Natural killer cell (primary cell): ENCODE measurements around the gene ALDH16A1. TPM values are rescaled to one million over a fixed set of nuclear protein-coding genes. Genes with fewer than 3 reads are reported as not detected.

ENCODE experiments used
- ATAC-seq, 3 donors: fragments of 150-1000 bp in 2 of 3; fragments of 200-7000 bp in 1 of 3; cut with Tn5 transposase; 1 replicate in 1 of 3; 2 replicates in 2 of 3; pipeline ENCODE4 v1.10.0; 2021; ENCODE audit warnings: mild to moderate bottlenecking in 2 of 3, moderate library complexity in 2 of 3
- DNase-seq, 2 donors: peaks; one replicate each; pipeline versions ENCODE4 v3.0.0 to v3.0.0-alpha.2; 2013 to 2021; ENCODE audit warnings: mixed read lengths in 1 of 2
- H3K27ac ChIP-seq: one replicate; pipeline ENCODE4 v1.5.1; 2013; ENCODE audit warnings: mild to moderate bottlenecking, low read length
- H3K27me3 ChIP-seq: one replicate; pipeline ENCODE4 v1.6.1; 2013; ENCODE audit warnings: low read length; ENCODE audit not compliant: control insufficient read depth, insufficient read depth
- H3K36me3 ChIP-seq: one replicate; pipeline ENCODE4 v1.6.1; 2013; ENCODE audit warnings: low read length; ENCODE audit not compliant: control insufficient read depth, insufficient read depth
- H3K4me1 ChIP-seq: one replicate; pipeline ENCODE4 v1.6.1; 2013; ENCODE audit warnings: low read length; ENCODE audit not compliant: control insufficient read depth, insufficient read depth
- H3K4me3 ChIP-seq: one replicate; pipeline ENCODE4 v1.5.1; 2013; ENCODE audit warnings: low read length
- H3K9me3 ChIP-seq: one replicate; pipeline ENCODE4 v1.6.1; 2013; ENCODE audit warnings: low read length; ENCODE audit not compliant: control insufficient read depth, insufficient read depth
- H3K27ac Mint-ChIP-seq, 2 donors: one replicate each; pipeline ENCODE4 v1.8.0; 2022; ENCODE audit warnings: mild to moderate bottlenecking in 2 of 2, mixed read lengths in 2 of 2, moderate library complexity in 1 of 2
- H3K27me3 Mint-ChIP-seq, 2 donors: one replicate each; pipeline ENCODE4 v1.8.0; 2022; ENCODE audit warnings: low read depth in 2 of 2, mixed read lengths in 2 of 2
- H3K36me3 Mint-ChIP-seq: one replicate; pipeline ENCODE4 v1.8.0; 2022; ENCODE audit warnings: mixed read lengths
- H3K4me1 Mint-ChIP-seq, 2 donors: one replicate each; pipeline ENCODE4 v1.8.0; 2022; ENCODE audit warnings: mixed read lengths in 2 of 2
- H3K4me3 Mint-ChIP-seq: one replicate; pipeline ENCODE4 v1.8.0; 2022; ENCODE audit warnings: mild to moderate bottlenecking, moderate library complexity, mixed read lengths
- H3K9me3 Mint-ChIP-seq, 2 donors: one replicate each; pipeline ENCODE4 v1.8.0; 2022; ENCODE audit warnings: mixed read lengths in 2 of 2
- CTCF ChIP-seq: fragments of 200-600 bp; IDR thresholded peaks from one replicate; pipeline ENCODE4 v1.8.0; 2022; ENCODE audit warnings: antibody characterized with exemption
- WGBS: methylation state at CpG from one replicate; pipeline ENCODE4 v1.1.7; 2013; ENCODE audit warnings: missing lambda C conversion rate; ENCODE audit not compliant: insufficient coverage; 5-methylcytosine and 5-hydroxymethylcytosine counted together
- intact Hi-C: fragments of 100-400 bp; cut with micrococcal nuclease; formaldehyde crosslinking; loops from one replicate; pipeline ENCODE4 v1.14.2; 2022
- total RNA-seq, 4 donors: library from RNA; stranded (reverse); fragments of 120-200 nt in 1 of 4; gene quantifications; one replicate each; pipeline versions ENCODE4 v1.2.3 to v1.2.4, GENCODE V29; 2013 to 2022

ALDH16A1 gene
- total RNA-seq, 3 donors from 2014 or later (not counting 1 experiment from before 2014, with no cell fraction given): 39.9 to 43.2 (median 41.4) TPM

- peak in 1 of 2 donors; percentile 57 for DNase-seq
- peaks cover 37 to 52% of the 10 kb centered on the region in 2 donors for H3K4me1 Mint-ChIP-seq
- no peak for ATAC-seq
Measured at GRCh38 chr19:49430678-49431329, 22.2 kb upstream of the ALDH16A1 start.

GRCh38 chr19:49431330-49431749 is 21.7 kb upstream of the ALDH16A1 start:
- H3K4me1 ChIP-seq: peaks cover 46% of the 10 kb centered on the region
- no peak for TF ChIP-seq CTCF
- H3K4me3 ChIP-seq: no peak overlapping the region
- peaks cover 77 to 87% of the 10 kb centered on the region in 2 donors for H3K27me3 Mint-ChIP-seq
- H3K9me3 Mint-ChIP-seq: no peaks in the 10 kb centered on the region
- intact Hi-C loops: no loop called here
- H3K4me1 Mint-ChIP-seq: peaks cover 37 to 52% of the 10 kb centered on the region in 2 donors
- DNase-seq (peak in 1 of 2 donors; percentile 58), ATAC-seq (peak in 1 of 3 donors; percentile 38)
- no peak overlapping the region for H3K27ac ChIP-seq
- 33% methylated on average over 28 of the region's 29 CpGs for WGBS
- no peaks in the 10 kb centered on the region for H3K9me3 ChIP-seq
- no peak overlapping the region for H3K4me3 Mint-ChIP-seq
- no peaks in the 10 kb centered on the region for H3K36me3 ChIP-seq
- no peaks in the 10 kb centered on the region for H3K36me3 Mint-ChIP-seq
- no peak overlapping the region for H3K27ac Mint-ChIP-seq
- H3K27me3 ChIP-seq: peaks cover 84% of the 10 kb centered on the region

More at GRCh38 chr19:49430678-49431329, 22.2 kb upstream of the ALDH16A1 start:
- no peak overlapping the region for H3K4me3 ChIP-seq
- no peaks in the 10 kb centered on the region for H3K36me3 ChIP-seq
- peaks cover 84% of the 10 kb centered on the region for H3K27me3 ChIP-seq
- intact Hi-C loops: no loop called here
- no peaks in the 10 kb centered on the region for H3K9me3 Mint-ChIP-seq
- H3K27me3 Mint-ChIP-seq: peaks cover 77 to 87% of the 10 kb centered on the region in 2 donors
- H3K36me3 Mint-ChIP-seq: no peaks in the 10 kb centered on the region
- H3K27ac Mint-ChIP-seq: no peak overlapping the region
- H3K4me1 ChIP-seq: peaks cover 45% of the 10 kb centered on the region
- 58% methylated on average over 28 of the region's 28 CpGs for WGBS
- H3K27ac ChIP-seq: no peak overlapping the region
- TF ChIP-seq CTCF: no peak
- no peaks in the 10 kb centered on the region for H3K9me3 ChIP-seq
- H3K4me3 Mint-ChIP-seq: no peak overlapping the region

- no peak overlapping the region for H3K27ac ChIP-seq
- H3K4me3 Mint-ChIP-seq: no peak overlapping the region
- H3K27me3 ChIP-seq: peaks cover 82% of the 10 kb centered on the region
- H3K36me3 Mint-ChIP-seq: no peaks in the 10 kb centered on the region
- H3K9me3 Mint-ChIP-seq: no peaks in the 10 kb centered on the region
- H3K4me1 Mint-ChIP-seq: peaks cover 31 to 49% of the 10 kb centered on the region in 2 donors
- H3K27ac Mint-ChIP-seq: peak overlapping the region in 1 of 2 donors; percentile 58
- H3K27me3 Mint-ChIP-seq: peaks cover 77 to 87% of the 10 kb centered on the region in 2 donors
- ATAC-seq (peak in 2 of 3 donors; percentile 33 to 36), DNase-seq (peak in 1 of 2 donors; percentile 59)
- TF ChIP-seq CTCF: no peak
- intact Hi-C loops: no loop called here
- no peaks in the 10 kb centered on the region for H3K9me3 ChIP-seq
- no peak overlapping the region for H3K4me3 ChIP-seq
- WGBS: 12% methylated on average over 63 of the region's 63 CpGs
- no peaks in the 10 kb centered on the region for H3K36me3 ChIP-seq
- H3K4me1 ChIP-seq: peaks cover 49% of the 10 kb centered on the region
Measured at GRCh38 chr19:49432141-49433073, 20.6 kb upstream of the ALDH16A1 start.
